BLaER1 (cell line): ENCODE data around the gene KLF9.

Source experiments
- H3K27ac ChIP-seq: shearing (Covaris generic); formaldehyde crosslinking; 2 replicates; pipeline ENCODE4 v1.8.1; 2022
- H3K27me3 ChIP-seq: shearing (Covaris generic); formaldehyde crosslinking; 2 replicates; pipeline ENCODE4 v1.8.1; 2022
- H3K36me3 ChIP-seq: shearing (Covaris generic); formaldehyde crosslinking; 2 replicates; pipeline ENCODE4 v1.8.1; 2022
- H3K4me1 ChIP-seq: shearing (Covaris generic); formaldehyde crosslinking; 2 replicates; pipeline ENCODE4 v1.8.1; 2022
- H3K4me2 ChIP-seq: shearing (Covaris generic); formaldehyde crosslinking; 2 replicates; pipeline ENCODE4 v1.8.1; 2022
- H3K4me3 ChIP-seq: shearing (Covaris generic); formaldehyde crosslinking; 2 replicates; pipeline ENCODE4 v1.8.1; 2022
- H3K9ac ChIP-seq: shearing (Covaris generic); formaldehyde crosslinking; 2 replicates; pipeline ENCODE4 v1.8.1; 2022
- H3K9me3 ChIP-seq: shearing (Covaris generic); formaldehyde crosslinking; 2 replicates; pipeline ENCODE4 v1.8.1; 2022
- H4K20me1 ChIP-seq: shearing (Covaris generic); formaldehyde crosslinking; 2 replicates; pipeline ENCODE4 v1.8.1; 2022
- Cebpa-rat ChIP-seq: shearing (Covaris generic); IDR thresholded peaks from 2 replicates; pipeline ENCODE4 v1.8.1; 2022

KLF9 gene

GRCh38 chr9:70425192-70425591 is 10.7 kb upstream of the KLF9 start:
- no peak overlapping the region for H3K27ac ChIP-seq
- H3K27me3 ChIP-seq, result no peaks in the 10 kb centered on the region
- H3K36me3 ChIP-seq, result no peaks in the 10 kb centered on the region
- no peak for TF ChIP-seq Cebpa-rat
- H4K20me1 ChIP-seq, result no peaks in the 10 kb centered on the region
- H3K9ac ChIP-seq, result no peak overlapping the region
- peaks cover 24% of the 10 kb centered on the region for H3K4me1 ChIP-seq
- no peaks in the 10 kb centered on the region for H3K9me3 ChIP-seq
- H3K4me2 ChIP-seq, result no peak overlapping the region
- no peak overlapping the region for H3K4me3 ChIP-seq

GRCh38 chr9:70422371-70423043 is 8.1 kb upstream of the KLF9 start:
- no peak for TF ChIP-seq Cebpa-rat
- Histone ChIP-seq H3K27me3 (no peaks in the 10 kb centered on the region), H3K9me3 (no peaks in the 10 kb centered on the region), H3K4me2 (peak overlapping the region; percentile 82; the same call in 1 of the 2 replicates), H3K27ac (peak overlapping the region; percentile 99; the same call in 1 of the 2 replicates), H4K20me1 (no peaks in the 10 kb centered on the region), H3K4me3 (no peak overlapping the region), H3K4me1 (peaks cover 36% of the 10 kb centered on the region), H3K9ac (no peak overlapping the region), H3K36me3 (no peaks in the 10 kb centered on the region)

GRCh38 chr9:70421272-70422180 is 7.1 kb upstream of the KLF9 start:
- H3K4me3 ChIP-seq, result peak overlapping the region; percentile 70
- peak overlapping the region; percentile 96 for H3K9ac ChIP-seq
- no peaks in the 10 kb centered on the region for H3K27me3 ChIP-seq
- no peak for TF ChIP-seq Cebpa-rat
- H3K36me3 ChIP-seq, result no peaks in the 10 kb centered on the region
- peak overlapping the region; percentile 99 for H3K27ac ChIP-seq
- peak overlapping the region; percentile 82 for H3K4me2 ChIP-seq
- H4K20me1 ChIP-seq, result no peaks in the 10 kb centered on the region
- H3K4me1 ChIP-seq, result peaks cover 40% of the 10 kb centered on the region
- H3K9me3 ChIP-seq, result no peaks in the 10 kb centered on the region

- Histone ChIP-seq H3K9me3 (no peaks in the 10 kb centered on the region), H4K20me1 (no peaks in the 10 kb centered on the region), H3K9ac (peak overlapping the region; percentile 96), H3K4me3 (peak overlapping the region; percentile 70), H3K27ac (peak overlapping the region; percentile 99), H3K4me2 (peak overlapping the region; percentile 82), H3K4me1 (peaks cover 40% of the 10 kb centered on the region), H3K27me3 (no peaks in the 10 kb centered on the region), H3K36me3 (no peaks in the 10 kb centered on the region)
- no peak for TF ChIP-seq Cebpa-rat
Observed at GRCh38 chr9:70420441-70421271, 6.2 kb upstream of the KLF9 start.

- TF ChIP-seq Cebpa-rat, result peak; percentile 46; the same call in 1 of the 2 replicates
Observed at GRCh38 chr9:70419556-70420440, 5.3 kb upstream of the KLF9 start.

GRCh38 chr9:70418822-70419555 is 4.5 kb upstream of the KLF9 start:
- Histone ChIP-seq H3K9me3 (no peaks in the 10 kb centered on the region), H3K27ac (peak overlapping the region; percentile 99), H3K9ac (peak overlapping the region; percentile 96), H4K20me1 (no peaks in the 10 kb centered on the region), H3K4me3 (peak overlapping the region; percentile 70), H3K4me2 (peak overlapping the region; percentile 82), H3K36me3 (no peaks in the 10 kb centered on the region), H3K27me3 (no peaks in the 10 kb centered on the region), H3K4me1 (peaks cover 53% of the 10 kb centered on the region)
- TF ChIP-seq Cebpa-rat, result no peak

More at GRCh38 chr9:70419556-70420440, 5.3 kb upstream of the KLF9 start:
- peaks cover 48% of the 10 kb centered on the region for H3K4me1 ChIP-seq
- peak overlapping the region; percentile 70 for H3K4me3 ChIP-seq
- H3K27me3 ChIP-seq, result no peaks in the 10 kb centered on the region
- H3K9me3 ChIP-seq, result no peaks in the 10 kb centered on the region
- no peaks in the 10 kb centered on the region for H4K20me1 ChIP-seq
- H3K4me2 ChIP-seq, result peak overlapping the region; percentile 82
- H3K36me3 ChIP-seq, result no peaks in the 10 kb centered on the region
- H3K27ac ChIP-seq, result peak overlapping the region; percentile 99
- H3K9ac ChIP-seq, result peak overlapping the region; percentile 96

- H3K9ac ChIP-seq, result no peak overlapping the region
- no peak for TF ChIP-seq Cebpa-rat
- peaks cover 39% of the 10 kb centered on the region for H3K4me1 ChIP-seq
Observed at GRCh38 chr9:70415476-70415875, 1.0 kb upstream of the KLF9 start.

GRCh38 chr9:70415041-70415440 is 584 bp upstream of the KLF9 start:
- H3K27ac ChIP-seq, result no peak overlapping the region
- no peaks in the 10 kb centered on the region for H3K36me3 ChIP-seq
- no peaks in the 10 kb centered on the region for H3K27me3 ChIP-seq
- H4K20me1 ChIP-seq, result peaks cover 22% of the 10 kb centered on the region
- H3K4me2 ChIP-seq, result peak overlapping the region; percentile 97
- H3K9me3 ChIP-seq, result no peaks in the 10 kb centered on the region
- peak overlapping the region; percentile 96; the same call in 1 of the 2 replicates for H3K4me3 ChIP-seq
- H3K9ac ChIP-seq, result no peak overlapping the region
- TF ChIP-seq Cebpa-rat, result no peak
- H3K4me1 ChIP-seq, result peaks cover 43% of the 10 kb centered on the region

More at GRCh38 chr9:70415476-70415875, 1.0 kb upstream of the KLF9 start:
- peak overlapping the region; percentile 97; the same call in 1 of the 2 replicates for H3K4me2 ChIP-seq
- H3K36me3 ChIP-seq, result no peaks in the 10 kb centered on the region
- H3K27ac ChIP-seq, result no peak overlapping the region
- H3K27me3 ChIP-seq, result no peaks in the 10 kb centered on the region
- H3K4me3 ChIP-seq, result no peak overlapping the region
- H3K9me3 ChIP-seq, result no peaks in the 10 kb centered on the region
- H4K20me1 ChIP-seq, result peaks cover 18% of the 10 kb centered on the region
